D721Med (cell line): ENCODE data around the gene C5AR1.
A peak's percentile ranks its signal among the peaks of the same experiment; 100 is the strongest.

Source experiments
- DNase-seq: peaks from one replicate; pipeline ENCODE4 v3.0.0; 2011; ENCODE audit warnings: low spot score; ENCODE audit not compliant: insufficient read length
- FAIRE-seq: peaks from 2 replicates; lab custom pipeline; 2011; peaks lifted over from hg19 to GRCh38; lab: Jason Lieb, UNC
- CTCF ChIP-seq: IDR thresholded peaks from 2 replicates; pipeline ENCODE4 v1.5.1; 2012; ENCODE audit warnings: mild to moderate bottlenecking, control low read depth; ENCODE audit not compliant: insufficient read depth; ENCODE audit errors: missing control alignments

C5AR1 gene

GRCh38 chr19:47302249-47302648 lies 7.4 kb upstream of the C5AR1 start:
- DNase-seq (no peak), FAIRE-seq (no peak)
- no peak for TF ChIP-seq CTCF

- no peak for DNase-seq
- no peak for TF ChIP-seq CTCF
- FAIRE-seq, result no peak
Observed at GRCh38 chr19:47303966-47304365, 5.7 kb upstream of the C5AR1 start.

- TF ChIP-seq CTCF, result peak; percentile 91
- no peak for FAIRE-seq
- DNase-seq, result peak; percentile 63
Observed at GRCh38 chr19:47305309-47305751, 4.3 kb upstream of the C5AR1 start.

GRCh38 chr19:47306303-47306702 lies 3.4 kb upstream of the C5AR1 start:
- DNase-seq (no peak), FAIRE-seq (no peak)

GRCh38 chr19:47309038-47309437 lies 623 bp upstream of the C5AR1 start:
- DNase-seq (no peak), FAIRE-seq (no peak)
- TF ChIP-seq CTCF, result no peak

More at GRCh38 chr19:47306303-47306702, 3.4 kb upstream of the C5AR1 start:
- TF ChIP-seq CTCF, result no peak

GRCh38 chr19:47310323-47310722 lies 662 bp downstream of the C5AR1 start:
- TF ChIP-seq CTCF, result no peak
- FAIRE-seq (no peak), DNase-seq (no peak)

- no peak for DNase-seq
Observed at GRCh38 chr19:47310819-47311218, 1.2 kb downstream of the C5AR1 start.

More at GRCh38 chr19:47310819-47311218, 1.2 kb downstream of the C5AR1 start:
- no peak for FAIRE-seq
- no peak for TF ChIP-seq CTCF
